NB4 (cell line): ENCODE data around the gene CDH22.

ENCODE experiments used
- POLR2A ChIP-seq: IDR thresholded peaks from 2 replicates; pipeline ENCODE4 v1.6.1; 2011; ENCODE audit warnings: mild to moderate bottlenecking; ENCODE audit not compliant: insufficient read length; ENCODE audit errors: extremely low read depth
- TF ChIP-seq, protein P1 (sequence below): IDR thresholded peaks from one replicate; pipeline ENCODE4 v1.5.1; 2012; ENCODE audit warnings: low read depth, low read length
- TF ChIP-seq, protein P2 (sequence below): IDR thresholded peaks from 2 replicates; pipeline ENCODE4 v1.6.1; 2011; ENCODE audit warnings: low read depth, low read length

DNA sequence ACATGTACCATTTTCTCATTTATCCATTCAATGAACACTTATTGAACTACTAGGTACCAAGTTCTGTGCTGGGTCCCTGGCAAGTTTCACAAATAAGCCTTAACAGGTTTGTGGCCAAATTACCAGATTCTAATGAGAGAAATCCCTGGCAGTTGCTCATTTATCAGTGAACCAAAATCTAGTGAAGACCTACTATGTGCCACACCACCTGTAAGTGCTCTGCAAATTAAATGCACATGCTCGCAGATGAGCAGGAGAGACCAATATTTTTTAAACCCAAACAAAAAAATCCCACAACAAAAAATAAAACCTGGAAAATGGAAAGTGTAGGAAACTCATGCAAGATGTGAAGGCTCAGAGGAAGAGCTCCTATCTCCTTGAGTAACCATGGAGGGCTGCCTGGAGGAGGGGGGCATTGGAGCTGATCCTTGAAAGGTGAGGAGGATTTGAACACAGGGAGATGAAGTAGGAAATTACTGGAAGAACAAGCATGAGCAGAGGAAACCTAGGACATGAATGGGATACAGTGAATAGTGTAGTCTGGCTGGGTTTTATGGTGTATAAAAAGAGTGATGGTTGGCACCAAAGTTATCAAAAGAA, 48.9 kb downstream of the CDH22 start:
- TF ChIP-seq, protein P1, sequence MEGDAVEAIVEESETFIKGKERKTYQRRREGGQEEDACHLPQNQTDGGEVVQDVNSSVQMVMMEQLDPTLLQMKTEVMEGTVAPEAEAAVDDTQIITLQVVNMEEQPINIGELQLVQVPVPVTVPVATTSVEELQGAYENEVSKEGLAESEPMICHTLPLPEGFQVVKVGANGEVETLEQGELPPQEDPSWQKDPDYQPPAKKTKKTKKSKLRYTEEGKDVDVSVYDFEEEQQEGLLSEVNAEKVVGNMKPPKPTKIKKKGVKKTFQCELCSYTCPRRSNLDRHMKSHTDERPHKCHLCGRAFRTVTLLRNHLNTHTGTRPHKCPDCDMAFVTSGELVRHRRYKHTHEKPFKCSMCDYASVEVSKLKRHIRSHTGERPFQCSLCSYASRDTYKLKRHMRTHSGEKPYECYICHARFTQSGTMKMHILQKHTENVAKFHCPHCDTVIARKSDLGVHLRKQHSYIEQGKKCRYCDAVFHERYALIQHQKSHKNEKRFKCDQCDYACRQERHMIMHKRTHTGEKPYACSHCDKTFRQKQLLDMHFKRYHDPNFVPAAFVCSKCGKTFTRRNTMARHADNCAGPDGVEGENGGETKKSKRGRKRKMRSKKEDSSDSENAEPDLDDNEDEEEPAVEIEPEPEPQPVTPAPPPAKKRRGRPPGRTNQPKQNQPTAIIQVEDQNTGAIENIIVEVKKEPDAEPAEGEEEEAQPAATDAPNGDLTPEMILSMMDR = no peak
- no peak for TF ChIP-seq POLR2A
- TF ChIP-seq, protein P2, sequence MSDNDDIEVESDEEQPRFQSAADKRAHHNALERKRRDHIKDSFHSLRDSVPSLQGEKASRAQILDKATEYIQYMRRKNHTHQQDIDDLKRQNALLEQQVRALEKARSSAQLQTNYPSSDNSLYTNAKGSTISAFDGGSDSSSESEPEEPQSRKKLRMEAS = no peak
